Ovary (tissue), 9 donors: Measurements from ENCODE around the gene TIMM50. TPM values are rescaled to one million over a fixed set of nuclear protein-coding genes. Genes with fewer than 3 reads are reported as not detected.

Experiments used
- DNase-seq, 5 donors: peaks; one replicate each; pipeline ENCODE4 v3.0.0-alpha.2; 2019 to 2020
- H3K27ac ChIP-seq, 2 donors: fragments of 200-600 bp; one replicate each; pipeline versions ENCODE4 v1.5.1 to v1.8.0; 2019 to 2022
- H3K27me3 ChIP-seq: fragments of 200-600 bp; one replicate; pipeline ENCODE4 v1.8.0; 2022
- H3K36me3 ChIP-seq: fragments of 200-600 bp; sonication (generic); one replicate; pipeline ENCODE4 v1.5.1; 2019
- H3K4me1 ChIP-seq: one replicate; pipeline ENCODE4 v1.8.1; 2013; ENCODE audit warnings: mild to moderate bottlenecking, moderate library complexity; ENCODE audit not compliant: insufficient read depth
- H3K4me3 ChIP-seq: fragments of 200-600 bp; sonication (generic); one replicate; pipeline ENCODE4 v1.5.1; 2017
- H3K9me3 ChIP-seq, 2 donors: fragments of 200-600 bp in 1 of 2; sonication (generic) in 1 of 2; one replicate each; pipeline versions ENCODE4 v1.5.1 to v1.8.1; 2013 to 2019; ENCODE audit warnings: mild to moderate bottlenecking in 1 of 2, moderate library complexity in 1 of 2
- CTCF ChIP-seq, 3 donors: fragments of 450-650 bp in 2 of 3; fragments of 200-600 bp in 1 of 3; IDR thresholded peaks; one replicate each; pipeline versions ENCODE4 v1.5.1 to v1.8.0; 2016 to 2022; ENCODE audit warnings: antibody characterized with exemption in 3 of 3, mild to moderate bottlenecking in 1 of 3
- EP300 ChIP-seq: sonication (generic); formaldehyde crosslinking; IDR thresholded peaks from one replicate; pipeline ENCODE4 v1.6.1; 2017; ENCODE audit warnings: antibody characterized with exemption
- POLR2A ChIP-seq: fragments of 450-650 bp; IDR thresholded peaks from one replicate; pipeline ENCODE4 v1.6.1; 2017; ENCODE audit warnings: antibody characterized with exemption, mild to moderate bottlenecking, moderate library complexity
- WGBS, 3 donors: extraction: QIAGEN DNeasy Blood & Tissue Kit in 1 of 3; methylation state at CpG; one replicate each; pipeline versions ENCODE4 v1.1.5 to v1.1.7; 2013 to 2017; 5-methylcytosine and 5-hydroxymethylcytosine counted together
- intact Hi-C, 4 donors: fragments of 100-400 bp; cut with DNase I; formaldehyde crosslinking; loops; one replicate each; pipeline versions ENCODE4 v1.11.0 to v1.15.1; 2022 to 2023
- polyA plus RNA-seq, 2 donors: library from polyadenylated mRNA; stranded (reverse); fragments of 200-250 nt in 1 of 2; fragments of 350-450 nt in 1 of 2; fragmentation: Illumina TruSeq in 1 of 2; extraction: RNeasy Lipid Tissue Mini Kit (QIAGEN cat#74804) in 1 of 2; gene quantifications; one replicate each; pipeline ENCODE4 v1.2.3, GENCODE V29; 2013 to 2014
- total RNA-seq, 7 donors: library from RNA; depleted of rRNA in 2 of 7; stranded (reverse); fragments of >200 nt in 2 of 7; fragmentation: NEBNext Ultra II Directional in 3 of 7; extraction: Animal tissue kit (Norgen Biotek cat#: 25700) in 3 of 7; gene quantifications; one replicate each; pipeline versions ENCODE4 v1.1.0 to v1.2.4, GENCODE V29; 2016 to 2023
- donor health status: DM: no; HTN: no; CAD: no; lungs with moderate emphysema.
- donor health status: DM: no; HTN: no; CAD: no.
- donor health status: Bipolar disorder and iron deficiency.
- donor health status: DM: yes; HTN: yes; CAD: no.
- donor health status: DM: no; HTN: no; CAD: no.
- donor health status: DM: yes; HTN: yes; CAD: no.

Gene TIMM50
- total and polyA plus RNA-seq, 9 donors = 31.5 to 59.9 (median 50.1) TPM

GRCh38 chr19:39502640-39503417 lies 22.2 kb downstream of the TIMM50 start:
- peak; percentile 18 to 67 (median 55) for DNase-seq
- Histone ChIP-seq H3K4me3 (no peak overlapping the region), H3K36me3 (no peaks in the 10 kb centered on the region), H3K4me1 (peaks cover 9% of the 10 kb centered on the region), H3K9me3 (no peaks in the 10 kb centered on the region), H3K27ac (no peak overlapping the region), H3K27me3 (peaks cover under 1% of the 10 kb centered on the region)
- WGBS, 3 donors = 10 to 13% (median 12%) methylated on average over 68 to 69 of the region's 69 CpGs
- intact Hi-C loops = loop anchor here in 1 of 4 donors (2.0 kb wide), 1 partner anchor 22 kb away; no protein-coding TSS in a partner anchor
- TF ChIP-seq EP300 (no peak), CTCF (IDR thresholded peaks at IDR 0.05) (peak; percentile 38 to 66 (median 63))

GRCh38 chr19:39506598-39506943 lies 25.9 kb downstream of the TIMM50 start:
- intact Hi-C loops = no loop called here
- H3K4me3 ChIP-seq = no peak overlapping the region
- H3K4me1 ChIP-seq = peaks cover 9% of the 10 kb centered on the region
- H3K27me3 ChIP-seq = no peaks in the 10 kb centered on the region
- no peaks in the 10 kb centered on the region for H3K36me3 ChIP-seq
- TF ChIP-seq POLR2A (no peak), EP300 (no peak), CTCF (IDR thresholded peaks at IDR 0.05) (no peak)
- no peak overlapping the region for H3K27ac ChIP-seq
- no peak for DNase-seq
- H3K9me3 ChIP-seq = no peaks in the 10 kb centered on the region
- 43 to 53% (median 50%) methylated on average over 7 of the region's 7 CpGs for WGBS, 3 donors

GRCh38 chr19:39506944-39507714 lies 26.5 kb downstream of the TIMM50 start:
- peak in 2 of 5 donors; percentile 59 to 65 for DNase-seq
- WGBS, 3 donors = 1 to 4% (median 2%) methylated on average over 77 to 96 of the region's 96 CpGs
- H3K27me3 ChIP-seq = no peaks in the 10 kb centered on the region

More at GRCh38 chr19:39506944-39507714, 26.5 kb downstream of the TIMM50 start:
- no peak for TF ChIP-seq EP300
- TF ChIP-seq CTCF (IDR thresholded peaks at IDR 0.05) = no peak
- no peak for TF ChIP-seq POLR2A
- H3K36me3 ChIP-seq = no peaks in the 10 kb centered on the region
- no peaks in the 10 kb centered on the region for H3K9me3 ChIP-seq
- H3K4me1 ChIP-seq = peaks cover 9% of the 10 kb centered on the region
- H3K27ac ChIP-seq = no peak overlapping the region
- intact Hi-C loops = no loop called here
- H3K4me3 ChIP-seq = peak overlapping the region; percentile 22
